ENCODE results near the gene NUTM2F. TPM values are rescaled to one million over a fixed set of nuclear protein-coding genes. Genes with fewer than 3 reads are reported as not detected.
A peak's percentile ranks its signal among the peaks of the same experiment; 100 is the strongest.

Gene NUTM2F
- polyA plus RNA-seq, 3 donors, result not detected

GRCh38 chr9:94302426-94302825 lies 26.0 kb downstream of the NUTM2F start:
- no CpG with 5 or more reads among the region's 4 CpGs for WGBS (ENCODE audit: insufficient coverage)

GRCh38 chr9:94301583-94301982 lies 26.9 kb downstream of the NUTM2F start:
- 95% methylated on average over 2 of the region's 5 CpGs for WGBS (ENCODE audit: insufficient coverage)

More at GRCh38 chr9:94302426-94302825, 26.0 kb downstream of the NUTM2F start:
- Mint-ChIP-seq H3K9me3 (peaks cover 0 to 3% (median 0%) of the 10 kb centered on the region in 7 donors), H3K27ac (peak overlapping the region in 1 of 7 donors; percentile 5), H3K4me3 (no peak overlapping the region), H3K27me3 (ENCODE audit: low read depth in 3 of 3) (peaks cover 0 to 4% (median 0%) of the 10 kb centered on the region in 3 donors), H3K36me3 (peaks cover 23 to 29% of the 10 kb centered on the region in 2 donors), H3K4me1 (no peaks in the 10 kb centered on the region)
- Histone ChIP-seq H3K4me1 (ENCODE audit: control insufficient read depth in 1 of 2, insufficient read depth in 2 of 2, low read length in 2 of 2) (no peaks in the 10 kb centered on the region), H2AFZ (ENCODE audit: insufficient read depth, low read depth, low read length, poor library complexity, severe bottlenecking) (no peak overlapping the region), H3K27ac (ENCODE audit: low read depth in 1 of 2, low read length in 2 of 2) (no peak overlapping the region), H3K9ac (ENCODE audit: insufficient read depth, low read length, poor library complexity, severe bottlenecking) (no peak overlapping the region), H3K4me3 (replicated peaks in 1 of 3; ENCODE audit: low read depth in 2 of 3, low read length in 3 of 3) (no peak overlapping the region), H3K36me3 (replicated peaks in 1 of 2; ENCODE audit: control insufficient read depth in 1 of 2, insufficient read depth in 2 of 2, low read length in 2 of 2) (peaks cover 23 to 33% of the 10 kb centered on the region in 2 donors), H3K4me2 (replicated peaks; ENCODE audit: extremely low read depth, low read length, poor library complexity, severe bottlenecking) (no peak overlapping the region), H4K20me1 (ENCODE audit: insufficient read depth, low read length) (no peaks in the 10 kb centered on the region), H3K27me3 (ENCODE audit: control insufficient read depth in 2 of 2, insufficient read depth in 2 of 2, low read length in 2 of 2) (no peaks in the 10 kb centered on the region), H3K79me2 (ENCODE audit: insufficient read depth, low read length) (no peaks in the 10 kb centered on the region), H3K9me3 (replicated peaks in 1 of 2; ENCODE audit: control insufficient read depth in 1 of 2, insufficient read depth in 1 of 2, low read length in 2 of 2) (no peaks in the 10 kb centered on the region)
- TF ChIP-seq CTCF (IDR thresholded peaks at IDR 0.05), result no peak
- intact Hi-C loops (cut with micrococcal nuclease), result no loop called here
- DNase-seq, result no peak

More at GRCh38 chr9:94301583-94301982, 26.9 kb downstream of the NUTM2F start:
- Mint-ChIP-seq H3K4me3 (no peak overlapping the region), H3K9me3 (peaks cover 0 to 3% (median 0%) of the 10 kb centered on the region in 7 donors), H3K27me3 (ENCODE audit: low read depth in 3 of 3) (peaks cover 0 to 2% (median 0%) of the 10 kb centered on the region in 3 donors), H3K27ac (no peak overlapping the region), H3K4me1 (no peaks in the 10 kb centered on the region), H3K36me3 (peaks cover 29 to 35% of the 10 kb centered on the region in 2 donors)
- Histone ChIP-seq H3K27ac (ENCODE audit: low read depth in 1 of 2, low read length in 2 of 2) (no peak overlapping the region), H3K4me2 (replicated peaks; ENCODE audit: extremely low read depth, low read length, poor library complexity, severe bottlenecking) (no peak overlapping the region), H3K79me2 (ENCODE audit: insufficient read depth, low read length) (no peaks in the 10 kb centered on the region), H3K4me1 (ENCODE audit: control insufficient read depth in 1 of 2, insufficient read depth in 2 of 2, low read length in 2 of 2) (no peaks in the 10 kb centered on the region), H3K9me3 (replicated peaks in 1 of 2; ENCODE audit: control insufficient read depth in 1 of 2, insufficient read depth in 1 of 2, low read length in 2 of 2) (no peaks in the 10 kb centered on the region), H2AFZ (ENCODE audit: insufficient read depth, low read depth, low read length, poor library complexity, severe bottlenecking) (no peak overlapping the region), H3K4me3 (replicated peaks in 1 of 3; ENCODE audit: low read depth in 2 of 3, low read length in 3 of 3) (no peak overlapping the region), H3K27me3 (ENCODE audit: control insufficient read depth in 2 of 2, insufficient read depth in 2 of 2, low read length in 2 of 2) (no peaks in the 10 kb centered on the region), H3K36me3 (replicated peaks in 1 of 2; ENCODE audit: control insufficient read depth in 1 of 2, insufficient read depth in 2 of 2, low read length in 2 of 2) (peaks cover 24 to 42% of the 10 kb centered on the region in 2 donors), H4K20me1 (ENCODE audit: insufficient read depth, low read length) (no peaks in the 10 kb centered on the region), H3K9ac (ENCODE audit: insufficient read depth, low read length, poor library complexity, severe bottlenecking) (no peak overlapping the region)
- intact Hi-C loops (cut with micrococcal nuclease), result no loop called here
- no peak for TF ChIP-seq CTCF (IDR thresholded peaks at IDR 0.05)
- no peak for DNase-seq

Measured in CD14-positive monocyte (primary cell).